Measurements from ENCODE around the gene FGD6.

GRCh38 chr12:95060951-95061350 lies 156.3 kb downstream of the FGD6 start:
- TF ChIP-seq EZH2phosphoT487 (IDR thresholded peaks at IDR 0.05; ENCODE audit: borderline replicate concordance, low read depth, low read length) (no peak), CTCF (conservative IDR thresholded peaks at IDR 0.05; ENCODE audit: low read length) (no peak)
